Keratinocyte (primary cell): ENCODE measurements around the gene SH3D19. TPM values are rescaled to one million over a fixed set of nuclear protein-coding genes. Genes with fewer than 3 reads are reported as not detected.

ENCODE experiments used
- DNase-seq: peaks from one replicate; pipeline ENCODE4 v3.0.0-alpha.2; 2011; ENCODE audit warnings: low read depth, missing footprints, low spot score
- FAIRE-seq: peaks from 2 replicates; lab custom pipeline; 2011; peaks lifted over from hg19 to GRCh38; lab: Jason Lieb, UNC
- H2AFZ ChIP-seq: 2 replicates; pipeline ENCODE4 v1.6.0; 2012; ENCODE audit warnings: low read length, control low read depth, inconsistent platforms; ENCODE audit not compliant: control insufficient read depth
- H3K27ac ChIP-seq: 2 replicates; pipeline ENCODE4 v1.5.1; 2011; ENCODE audit warnings: low read length; ENCODE audit not compliant: control insufficient read depth, insufficient read depth
- H3K27me3 ChIP-seq: 3 replicates; pipeline ENCODE4 v1.6.0; 2011; ENCODE audit warnings: low read length; ENCODE audit not compliant: control insufficient read depth, insufficient read depth; ENCODE audit errors: extremely low read depth
- H3K36me3 ChIP-seq, 2 experiments: 2 replicates in 1 of 2; 3 replicates in 1 of 2; pipeline ENCODE4 v1.5.1; 2011; ENCODE audit warnings: low read length in 2 of 2, mild to moderate bottlenecking in 1 of 2; ENCODE audit not compliant: control insufficient read depth in 2 of 2, insufficient read depth in 2 of 2; ENCODE audit errors: extremely low read depth in 1 of 2
- H3K4me1 ChIP-seq: 3 replicates; pipeline ENCODE4 v1.5.1; 2011; ENCODE audit warnings: low read length; ENCODE audit not compliant: control insufficient read depth, insufficient read depth; ENCODE audit errors: extremely low read depth
- H3K4me2 ChIP-seq: 3 replicates; pipeline ENCODE4 v1.6.0; 2011; ENCODE audit warnings: low read depth, low read length; ENCODE audit not compliant: control insufficient read depth, insufficient read depth; ENCODE audit errors: extremely low read depth
- H3K4me3 ChIP-seq, 3 experiments: fragments of 200-600 bp in 1 of 3; sonication (generic) in 1 of 3; 2 replicates in 2 of 3; 3 replicates in 1 of 3; pipeline ENCODE4 v1.5.1; 2011 to 2016; ENCODE audit warnings: low read length in 3 of 3, mild to moderate bottlenecking in 3 of 3, control low read depth in 2 of 3, inconsistent platforms in 1 of 3, low read depth in 1 of 3, mixed read lengths in 1 of 3, mixed run types in 1 of 3, moderate library complexity in 1 of 3; ENCODE audit not compliant: control insufficient read depth in 2 of 3, insufficient read depth in 2 of 3; ENCODE audit errors: extremely low read depth in 1 of 3
- H3K79me2 ChIP-seq: 2 replicates; pipeline ENCODE4 v1.6.0; 2012; ENCODE audit warnings: low read length; ENCODE audit not compliant: control insufficient read depth, insufficient read depth
- H3K9ac ChIP-seq: 3 replicates; pipeline ENCODE4 v1.6.0; 2011; ENCODE audit warnings: low read length; ENCODE audit not compliant: control insufficient read depth, insufficient read depth; ENCODE audit errors: extremely low read depth
- H3K9me1 ChIP-seq: 3 replicates; pipeline ENCODE4 v1.6.0; 2011; ENCODE audit warnings: low read length; ENCODE audit not compliant: control insufficient read depth, insufficient read depth; ENCODE audit errors: extremely low read depth
- H3K9me3 ChIP-seq: 2 replicates; pipeline ENCODE4 v1.5.1; 2012; ENCODE audit warnings: low read depth, low read length; ENCODE audit not compliant: control insufficient read depth
- H4K20me1 ChIP-seq: 3 replicates; pipeline ENCODE4 v1.6.0; 2011; ENCODE audit warnings: low read length; ENCODE audit not compliant: control insufficient read depth, insufficient read depth; ENCODE audit errors: extremely low read depth
- EZH2 ChIP-seq: IDR thresholded peaks from one replicate; pipeline ENCODE4 v1.6.1; 2012; ENCODE audit warnings: inconsistent platforms, mild to moderate bottlenecking, low read length, moderate library complexity
- dilution Hi-C: fragments of 300-500 bp; cut with MboI; formaldehyde crosslinking; loops from one replicate; pipeline ENCODE4 v1.7.0; 2020; ENCODE audit warnings: low sequenced_read_pairs; ENCODE audit not compliant: extremely low pct_ligation_motif_present
- polyA plus RNA-seq, 5 experiments: library from polyadenylated mRNA; depleted of rRNA in 3 of 5; stranded (reverse) in 3 of 5; stranded (forward) in 1 of 5; unstranded in 1 of 5; fragments of >200 nt; gene quantifications; 1 replicate in 1 of 5; 2 replicates in 3 of 5; 3 replicates in 1 of 5; pipeline versions ENCODE4 v1.2.1 to v1.2.3, GENCODE V29; 2011 to 2012; ENCODE audit warnings: missing spikeins in 2 of 5, low read depth in 1 of 5, low replicate concordance in 1 of 5
- TF ChIP-seq, protein P1 (sequence below), 3 experiments: IDR thresholded peaks in 1 of 3; conservative IDR thresholded peaks in 1 of 3; optimal IDR thresholded peaks in 1 of 3; 2 replicates in 2 of 3; 3 replicates in 1 of 3; pipeline versions ENCODE3 to v1.5.1; 2011; ENCODE audit warnings: low read length in 3 of 3, mild to moderate bottlenecking in 3 of 3, moderate library complexity in 2 of 3, control low read depth in 1 of 3, inconsistent platforms in 1 of 3; ENCODE audit not compliant: insufficient read depth in 2 of 3; ENCODE audit errors: extremely low read depth in 1 of 3

SH3D19 gene
- polyA plus RNA-seq, 1 donor (not counting 4 experiments of a cell fraction or from before 2014, with no cell fraction given): 24.8 TPM

DNA sequence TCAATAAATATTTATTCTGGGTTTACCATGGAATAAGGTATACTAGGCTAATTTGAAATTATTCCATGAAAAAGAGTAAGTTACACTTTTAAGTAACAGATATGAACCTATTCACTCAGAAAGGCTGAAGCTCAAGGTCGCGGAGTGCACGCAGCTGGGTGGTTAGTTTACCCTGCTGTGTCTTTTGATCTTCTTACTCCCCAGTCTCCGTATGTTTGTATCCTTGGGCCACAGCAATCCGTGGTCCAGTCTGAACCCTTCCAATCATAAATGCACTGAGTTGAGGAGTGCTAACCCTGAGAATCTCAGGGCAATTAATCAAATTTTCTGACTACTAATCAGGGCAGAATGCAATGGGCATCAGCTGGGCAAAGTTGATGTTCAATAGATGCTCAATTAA, 192.1 kb downstream of the SH3D19 start:
- Histone ChIP-seq H3K9ac (no peak overlapping the region), H4K20me1 (no peaks in the 10 kb centered on the region), H3K4me2 (no peak overlapping the region), H3K4me1 (no peaks in the 10 kb centered on the region), H3K79me2 (no peaks in the 10 kb centered on the region), H3K27me3 (no peaks in the 10 kb centered on the region), H3K27ac (no peak overlapping the region), H3K9me1 (no peaks in the 10 kb centered on the region), H3K36me3 (peaks cover 0 to 12% of the 10 kb centered on the region in 2 experiments), H2AFZ (no peak overlapping the region), H3K9me3 (no peaks in the 10 kb centered on the region), H3K4me3 (no peak overlapping the region)
- FAIRE-seq (no peak), DNase-seq (no peak)
- dilution Hi-C loops: no loop called here
- TF ChIP-seq, protein P1, sequence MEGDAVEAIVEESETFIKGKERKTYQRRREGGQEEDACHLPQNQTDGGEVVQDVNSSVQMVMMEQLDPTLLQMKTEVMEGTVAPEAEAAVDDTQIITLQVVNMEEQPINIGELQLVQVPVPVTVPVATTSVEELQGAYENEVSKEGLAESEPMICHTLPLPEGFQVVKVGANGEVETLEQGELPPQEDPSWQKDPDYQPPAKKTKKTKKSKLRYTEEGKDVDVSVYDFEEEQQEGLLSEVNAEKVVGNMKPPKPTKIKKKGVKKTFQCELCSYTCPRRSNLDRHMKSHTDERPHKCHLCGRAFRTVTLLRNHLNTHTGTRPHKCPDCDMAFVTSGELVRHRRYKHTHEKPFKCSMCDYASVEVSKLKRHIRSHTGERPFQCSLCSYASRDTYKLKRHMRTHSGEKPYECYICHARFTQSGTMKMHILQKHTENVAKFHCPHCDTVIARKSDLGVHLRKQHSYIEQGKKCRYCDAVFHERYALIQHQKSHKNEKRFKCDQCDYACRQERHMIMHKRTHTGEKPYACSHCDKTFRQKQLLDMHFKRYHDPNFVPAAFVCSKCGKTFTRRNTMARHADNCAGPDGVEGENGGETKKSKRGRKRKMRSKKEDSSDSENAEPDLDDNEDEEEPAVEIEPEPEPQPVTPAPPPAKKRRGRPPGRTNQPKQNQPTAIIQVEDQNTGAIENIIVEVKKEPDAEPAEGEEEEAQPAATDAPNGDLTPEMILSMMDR (optimal IDR thresholded peaks at IDR 0.05 in 1 of 3, IDR thresholded peaks at IDR 0.05 in 1 of 3, conservative IDR thresholded peaks at IDR 0.05 in 1 of 3; ENCODE audit: extremely low read depth in 1 of 3, insufficient read depth in 2 of 3, low read length in 3 of 3): no peak
- no peak for TF ChIP-seq EZH2

DNA sequence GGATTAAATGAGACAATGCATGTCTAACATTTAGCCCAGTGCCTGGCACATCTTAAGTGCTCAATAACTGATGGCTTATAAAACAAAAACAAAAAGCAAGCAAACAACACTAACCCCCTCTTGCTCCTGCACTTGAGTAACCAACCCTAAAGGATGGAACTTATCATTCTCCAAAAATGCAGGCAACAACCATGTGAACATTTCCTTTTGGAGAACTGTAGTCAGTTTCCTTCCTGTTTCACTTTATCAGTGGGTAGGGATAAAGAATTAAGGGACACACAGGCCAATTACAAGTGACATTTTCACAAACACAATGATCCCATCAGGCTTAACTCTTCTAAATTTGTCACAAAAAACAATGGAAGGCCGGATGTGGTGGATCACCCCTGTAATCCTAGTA, 195.6 kb downstream of the SH3D19 start:
- Histone ChIP-seq H4K20me1 (no peaks in the 10 kb centered on the region), H3K36me3 (peaks cover 8 to 15% of the 10 kb centered on the region in 2 experiments), H2AFZ (no peak overlapping the region), H3K79me2 (no peaks in the 10 kb centered on the region), H3K4me1 (no peaks in the 10 kb centered on the region), H3K9me1 (no peaks in the 10 kb centered on the region), H3K4me2 (no peak overlapping the region), H3K27me3 (no peaks in the 10 kb centered on the region), H3K27ac (no peak overlapping the region), H3K4me3 (no peak overlapping the region), H3K9me3 (no peaks in the 10 kb centered on the region), H3K9ac (no peak overlapping the region)
- DNase-seq: no peak
- dilution Hi-C loops: no loop called here
- FAIRE-seq: no peak
- TF ChIP-seq EZH2: no peak
- TF ChIP-seq, protein P1 (optimal IDR thresholded peaks at IDR 0.05 in 1 of 3, IDR thresholded peaks at IDR 0.05 in 1 of 3, conservative IDR thresholded peaks at IDR 0.05 in 1 of 3; ENCODE audit: extremely low read depth in 1 of 3, insufficient read depth in 2 of 3, low read length in 3 of 3): no peak
